ENCODE data around the gene CEP78. TPM values are rescaled to one million over a fixed set of nuclear protein-coding genes. Genes with fewer than 3 reads are reported as not detected.
A peak's percentile ranks its signal among the peaks of the same experiment; 100 is the strongest.

Gene CEP78
- total and polyA plus RNA-seq, 10 donors, result 7.1 to 20.1 (median 16.2) TPM

DNA sequence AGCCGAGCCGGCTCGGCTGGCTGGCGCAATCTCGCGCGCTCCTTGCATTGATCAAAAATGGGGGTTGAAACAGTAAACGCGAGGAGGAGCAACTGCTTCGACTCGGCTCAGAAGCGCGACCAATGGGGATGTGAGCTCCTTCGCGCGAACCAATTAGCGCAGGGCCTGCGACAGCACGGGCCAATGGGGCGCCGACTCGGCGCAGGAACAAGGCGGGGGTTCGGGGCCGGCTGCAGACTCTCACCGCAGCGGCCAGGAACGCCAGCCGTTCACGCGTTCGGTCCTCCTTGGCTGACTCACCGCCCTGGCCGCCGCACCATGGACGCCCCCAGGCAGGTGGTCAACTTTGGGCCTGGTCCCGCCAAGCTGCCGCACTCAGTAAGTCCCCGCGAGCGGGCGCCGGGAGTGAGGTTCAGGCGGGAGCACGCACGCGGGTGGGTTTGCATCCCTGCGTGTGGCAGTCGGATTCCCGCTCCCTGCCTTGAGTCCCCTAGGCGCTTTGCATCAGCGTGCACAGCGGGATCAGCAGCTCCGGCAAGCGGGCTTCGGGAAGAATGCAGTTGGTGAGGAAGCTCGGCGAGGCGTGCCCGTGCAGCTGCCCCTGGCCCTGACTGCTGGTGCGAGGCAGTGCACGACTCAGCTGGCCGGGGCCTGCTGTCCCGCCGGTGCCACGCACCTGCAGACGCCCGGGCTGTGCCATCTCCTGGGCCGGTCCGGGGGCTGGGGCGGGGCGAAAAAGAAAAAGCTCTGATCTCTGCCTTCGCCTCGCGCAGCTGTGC lies 61.2 kb downstream of the CEP78 start, which contains the start of gene PSAT1:
Gene PSAT1, plus strand, starts transcription at position 233 of the 779 bp plus-strand sequence. Its CDS starts 86 bp downstream, at position 319.
- Histone ChIP-seq H3K36me3 (peaks cover 0 to 12% (median 0%) of the 10 kb centered on the region in 6 donors), H3K4me1 (peaks cover 4 to 33% (median 27%) of the 10 kb centered on the region in 6 donors), H3K9me3 (no peaks in the 10 kb centered on the region), H3K27ac (peak within 1 kb of the TSS in 7 of 8 donors; percentile 32 to 73 (median 63)), H3K27me3 (replicated peaks in 1 of 7) (peaks cover 0 to 54% (median 26%) of the 10 kb centered on the region in 7 donors), H3K4me3 (peak within 1 kb of the TSS; percentile 67 to 96 (median 72))
- DNase-seq, result peak; percentile 93
- intact Hi-C loops (cut with DNase I; ENCODE audit: low total_unique reads), result no loop called here
- TF ChIP-seq CTCF (IDR thresholded peaks at IDR 0.05 in 8 of 11, conservative IDR thresholded peaks at IDR 0.05 in 3 of 11) (peak in 5 of 11 experiments; percentile 16 to 46 (median 30)), POLR2A (IDR thresholded peaks at IDR 0.05) (no peak), POLR2AphosphoS5 (IDR thresholded peaks at IDR 0.05) (peak in 2 of 3 donors; percentile 52 to 66)
- WGBS, 5 donors, result 0 to 2% (median 1%) methylated on average over 15 to 76 of the region's 76 CpGs

DNA sequence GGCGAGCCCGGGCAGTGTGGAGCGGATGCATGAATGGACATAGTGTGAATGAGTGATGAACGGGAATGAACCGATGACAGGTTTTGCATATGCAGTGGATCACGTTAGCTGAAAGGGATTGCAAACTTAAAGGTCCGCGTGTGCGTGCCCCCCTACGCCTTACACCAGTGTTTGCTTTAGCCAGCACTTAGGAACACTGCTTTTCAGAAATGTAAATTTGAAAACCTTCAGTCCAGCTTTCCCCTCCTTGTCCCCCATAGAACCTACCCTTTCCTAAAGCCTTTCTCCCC lies 61.7 kb downstream of the CEP78 start:
- 0 to 1% (median 0%) methylated on average over 10 of the region's 10 CpGs for WGBS, 5 donors
- peak overlapping the region in 1 of 8 donors; percentile 72 for H3K27ac ChIP-seq
- peaks cover 0 to 14% (median 0%) of the 10 kb centered on the region in 6 donors for H3K36me3 ChIP-seq
- no peaks in the 10 kb centered on the region for H3K9me3 ChIP-seq
- intact Hi-C loops (cut with DNase I; ENCODE audit: low total_unique reads), result no loop called here
- TF ChIP-seq POLR2AphosphoS5 (IDR thresholded peaks at IDR 0.05) (no peak), POLR2A (IDR thresholded peaks at IDR 0.05) (no peak), CTCF (IDR thresholded peaks at IDR 0.05 in 8 of 11, conservative IDR thresholded peaks at IDR 0.05 in 3 of 11) (no peak)
- peaks cover 4 to 33% (median 27%) of the 10 kb centered on the region in 6 donors for H3K4me1 ChIP-seq
- no peak for DNase-seq
- H3K4me3 ChIP-seq, result peak overlapping the region; percentile 67 to 96 (median 72)
- H3K27me3 ChIP-seq (replicated peaks in 1 of 7), result peaks cover 0 to 54% (median 26%) of the 10 kb centered on the region in 7 donors

- H3K36me3 ChIP-seq, result peaks cover 0 to 17% (median 0%) of the 10 kb centered on the region in 6 donors
- TF ChIP-seq POLR2AphosphoS5 (IDR thresholded peaks at IDR 0.05) (no peak), POLR2A (IDR thresholded peaks at IDR 0.05) (no peak), CTCF (IDR thresholded peaks at IDR 0.05 in 8 of 11, conservative IDR thresholded peaks at IDR 0.05 in 3 of 11) (no peak)
- H3K4me3 ChIP-seq, result peak overlapping the region in 6 of 8 donors; percentile 71 to 96 (median 74)
- H3K27me3 ChIP-seq (replicated peaks in 1 of 7), result peaks cover 0 to 54% (median 26%) of the 10 kb centered on the region in 7 donors
- peaks cover 4 to 33% (median 27%) of the 10 kb centered on the region in 6 donors for H3K4me1 ChIP-seq
- intact Hi-C loops (cut with DNase I; ENCODE audit: low total_unique reads), result no loop called here
- H3K9me3 ChIP-seq, result no peaks in the 10 kb centered on the region
- whole genome bisulfite sequencing, 5 donors, result 10 to 15% (median 11%) methylated on average over 16 of the region's 16 CpGs
- DNase-seq, result no peak
- no peak overlapping the region for H3K27ac ChIP-seq
These were observed 62.3 kb downstream of the CEP78 start for GRCh38 chr9:78298046-78298765.
